ENCODE data around the gene RTBDN. TPM values are rescaled to one million over a fixed set of nuclear protein-coding genes. Genes with fewer than 3 reads are reported as not detected.

The RTBDN gene
- total and polyA plus RNA-seq, 2 experiments from 2014 or later: 4.1 to 4.6 TPM

DNA sequence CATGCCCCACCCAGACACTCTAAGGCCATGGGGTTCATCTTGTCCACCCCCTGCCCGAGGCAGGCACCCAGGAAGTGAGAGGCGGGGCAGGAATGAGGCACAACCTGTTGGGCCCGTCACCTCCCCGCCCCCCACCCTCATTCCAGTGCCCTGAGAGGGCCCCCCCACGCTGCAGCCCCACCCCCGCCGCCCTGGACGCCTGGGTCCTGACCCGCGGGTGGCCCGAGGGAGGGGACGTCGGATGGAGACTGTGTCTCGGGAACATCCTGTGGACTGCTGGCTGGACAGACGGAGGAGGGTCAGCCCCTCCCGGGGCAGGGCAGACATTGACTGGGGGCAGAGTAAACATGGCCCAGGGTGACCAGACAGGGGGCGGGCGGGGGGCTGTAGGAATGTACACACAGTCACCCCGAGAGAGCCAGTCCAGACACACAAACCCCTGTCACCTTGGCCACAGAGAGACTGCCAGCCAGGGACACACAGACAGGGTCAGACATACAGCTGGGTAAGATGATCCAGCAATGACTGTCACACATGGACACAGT is 50.5 kb downstream of the RTBDN start:
- Mint-ChIP-seq H3K9me3 (no peaks in the 10 kb centered on the region), H3K36me3 (ENCODE audit: low read depth) (no peaks in the 10 kb centered on the region), H3K27ac (no peak overlapping the region), H3K4me3 (peak overlapping the region; percentile 68), H3K4me1 (peaks cover 23% of the 10 kb centered on the region), H3K27me3 (ENCODE audit: insufficient read depth, low read depth, poor library complexity) (peaks cover 11% of the 10 kb centered on the region)
- Histone ChIP-seq H3K27me3 (ENCODE audit: insufficient read depth) (no peaks in the 10 kb centered on the region), H3K4me1 (ENCODE audit: insufficient read depth) (peaks cover 31% of the 10 kb centered on the region), H3K36me3 (ENCODE audit: insufficient read depth) (no peaks in the 10 kb centered on the region), H2AFZ (no peak overlapping the region), H3K79me2 (replicated peaks; ENCODE audit: insufficient read depth) (no peaks in the 10 kb centered on the region), H4K20me1 (replicated peaks; ENCODE audit: insufficient read depth) (no peaks in the 10 kb centered on the region), H3K9me2 (ENCODE audit: insufficient read depth) (no peaks in the 10 kb centered on the region), H3K4me3 (peak overlapping the region; percentile 68; the same call in 1 of the 2 replicates), H3K4me2 (peak overlapping the region; percentile 86), H3K27ac (ENCODE audit: low read depth) (no peak overlapping the region), H3F3A (replicated peaks; ENCODE audit: low read depth) (peaks cover 29% of the 10 kb centered on the region)
- no peak for ATAC-seq
- no peak for DNase-seq (ENCODE audit: low spot score)
- TF ChIP-seq ZNF331 (CRISPR knock-in tag; IDR thresholded peaks at IDR 0.05; ENCODE audit: low read depth): no peak
- TF ChIP-seq STAT1 (IDR thresholded peaks at IDR 0.05; ENCODE audit: unreplicated experiment): no peak
- no peak for TF ChIP-seq EZH2 (IDR thresholded peaks at IDR 0.05; ENCODE audit: low read depth, unreplicated experiment)
- no peak for TF ChIP-seq CREB1 (CRISPR knock-in tag; IDR thresholded peaks at IDR 0.05; ENCODE audit: low read depth)
- TF ChIP-seq, protein P1, sequence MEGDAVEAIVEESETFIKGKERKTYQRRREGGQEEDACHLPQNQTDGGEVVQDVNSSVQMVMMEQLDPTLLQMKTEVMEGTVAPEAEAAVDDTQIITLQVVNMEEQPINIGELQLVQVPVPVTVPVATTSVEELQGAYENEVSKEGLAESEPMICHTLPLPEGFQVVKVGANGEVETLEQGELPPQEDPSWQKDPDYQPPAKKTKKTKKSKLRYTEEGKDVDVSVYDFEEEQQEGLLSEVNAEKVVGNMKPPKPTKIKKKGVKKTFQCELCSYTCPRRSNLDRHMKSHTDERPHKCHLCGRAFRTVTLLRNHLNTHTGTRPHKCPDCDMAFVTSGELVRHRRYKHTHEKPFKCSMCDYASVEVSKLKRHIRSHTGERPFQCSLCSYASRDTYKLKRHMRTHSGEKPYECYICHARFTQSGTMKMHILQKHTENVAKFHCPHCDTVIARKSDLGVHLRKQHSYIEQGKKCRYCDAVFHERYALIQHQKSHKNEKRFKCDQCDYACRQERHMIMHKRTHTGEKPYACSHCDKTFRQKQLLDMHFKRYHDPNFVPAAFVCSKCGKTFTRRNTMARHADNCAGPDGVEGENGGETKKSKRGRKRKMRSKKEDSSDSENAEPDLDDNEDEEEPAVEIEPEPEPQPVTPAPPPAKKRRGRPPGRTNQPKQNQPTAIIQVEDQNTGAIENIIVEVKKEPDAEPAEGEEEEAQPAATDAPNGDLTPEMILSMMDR (conservative IDR thresholded peaks at IDR 0.05; ENCODE audit: low read depth in 2 of 2): no peak
- TF ChIP-seq EZH2phosphoT487 (IDR thresholded peaks at IDR 0.05; ENCODE audit: unreplicated experiment): no peak
- TF ChIP-seq NANOG (IDR thresholded peaks at IDR 0.05; ENCODE audit: borderline replicate concordance): no peak
- no peak for TF ChIP-seq POLR2AphosphoS5 (IDR thresholded peaks at IDR 0.05; ENCODE audit: low read depth)
- no peak for TF ChIP-seq ZNF462 (CRISPR knock-in tag; IDR thresholded peaks at IDR 0.05)
- TF ChIP-seq JUNB (IDR thresholded peaks at IDR 0.05; ENCODE audit: unreplicated experiment): no peak
- TF ChIP-seq ETS1 (IDR thresholded peaks at IDR 0.05): no peak
- TF ChIP-seq, protein P2, sequence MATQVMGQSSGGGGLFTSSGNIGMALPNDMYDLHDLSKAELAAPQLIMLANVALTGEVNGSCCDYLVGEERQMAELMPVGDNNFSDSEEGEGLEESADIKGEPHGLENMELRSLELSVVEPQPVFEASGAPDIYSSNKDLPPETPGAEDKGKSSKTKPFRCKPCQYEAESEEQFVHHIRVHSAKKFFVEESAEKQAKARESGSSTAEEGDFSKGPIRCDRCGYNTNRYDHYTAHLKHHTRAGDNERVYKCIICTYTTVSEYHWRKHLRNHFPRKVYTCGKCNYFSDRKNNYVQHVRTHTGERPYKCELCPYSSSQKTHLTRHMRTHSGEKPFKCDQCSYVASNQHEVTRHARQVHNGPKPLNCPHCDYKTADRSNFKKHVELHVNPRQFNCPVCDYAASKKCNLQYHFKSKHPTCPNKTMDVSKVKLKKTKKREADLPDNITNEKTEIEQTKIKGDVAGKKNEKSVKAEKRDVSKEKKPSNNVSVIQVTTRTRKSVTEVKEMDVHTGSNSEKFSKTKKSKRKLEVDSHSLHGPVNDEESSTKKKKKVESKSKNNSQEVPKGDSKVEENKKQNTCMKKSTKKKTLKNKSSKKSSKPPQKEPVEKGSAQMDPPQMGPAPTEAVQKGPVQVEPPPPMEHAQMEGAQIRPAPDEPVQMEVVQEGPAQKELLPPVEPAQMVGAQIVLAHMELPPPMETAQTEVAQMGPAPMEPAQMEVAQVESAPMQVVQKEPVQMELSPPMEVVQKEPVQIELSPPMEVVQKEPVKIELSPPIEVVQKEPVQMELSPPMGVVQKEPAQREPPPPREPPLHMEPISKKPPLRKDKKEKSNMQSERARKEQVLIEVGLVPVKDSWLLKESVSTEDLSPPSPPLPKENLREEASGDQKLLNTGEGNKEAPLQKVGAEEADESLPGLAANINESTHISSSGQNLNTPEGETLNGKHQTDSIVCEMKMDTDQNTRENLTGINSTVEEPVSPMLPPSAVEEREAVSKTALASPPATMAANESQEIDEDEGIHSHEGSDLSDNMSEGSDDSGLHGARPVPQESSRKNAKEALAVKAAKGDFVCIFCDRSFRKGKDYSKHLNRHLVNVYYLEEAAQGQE (IDR thresholded peaks at IDR 0.05; ENCODE audit: unreplicated experiment): no peak
- TF ChIP-seq ZNF114 (CRISPR knock-in tag; IDR thresholded peaks at IDR 0.05): no peak

All from GM23338 (cell line).